Measurements from ENCODE around the gene SLC37A2. TPM values are rescaled to one million over a fixed set of nuclear protein-coding genes. Genes with fewer than 3 reads are reported as not detected.

Gene SLC37A2
- total RNA-seq, 2 experiments from 2014 or later, result 0.46 to 0.93 TPM

GRCh38 chr11:125056931-125057692 is 6.0 kb upstream of the SLC37A2 start:
- ChIA-PET CTCF (no interaction called here), POLR2A (no interaction called here)
- Mint-ChIP-seq H3K27ac (no peak overlapping the region), H3K4me3 (no peak overlapping the region), H3K9me3 (peaks cover 4% of the 10 kb centered on the region), H3K36me3 (no peaks in the 10 kb centered on the region), H3K27me3 (no peaks in the 10 kb centered on the region), H3K4me1 (ENCODE audit: low read depth) (no peaks in the 10 kb centered on the region)
- intact Hi-C loops (cut with micrococcal nuclease), result no loop called here
- DNase-seq, result no peak

DNA sequence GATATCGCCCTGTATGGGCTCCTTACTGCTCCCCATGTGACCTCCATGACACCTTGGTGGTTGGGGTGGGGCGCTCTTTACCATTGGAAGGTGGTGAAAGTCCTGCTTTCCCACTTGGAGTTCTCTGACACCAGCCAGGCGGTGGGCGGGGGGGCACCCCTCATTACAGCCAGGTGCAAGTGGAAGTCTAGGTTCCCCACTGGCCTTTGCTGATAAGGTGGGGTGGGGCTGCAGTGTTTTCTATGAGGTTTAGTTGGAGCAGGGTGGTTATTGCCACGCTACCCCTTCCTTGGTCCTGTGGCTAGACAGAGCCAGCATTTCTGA is 5.5 kb upstream of the SLC37A2 start:
- peaks cover 4% of the 10 kb centered on the region for H3K9me3 Mint-ChIP-seq
- peaks cover 2% of the 10 kb centered on the region for H3K4me1 Mint-ChIP-seq (ENCODE audit: low read depth)
- ChIA-PET POLR2A (no interaction called here), CTCF (no interaction called here)
- H3K27me3 Mint-ChIP-seq, result no peaks in the 10 kb centered on the region
- no peak overlapping the region for H3K27ac Mint-ChIP-seq
- intact Hi-C loops (cut with micrococcal nuclease), result no loop called here
- H3K36me3 Mint-ChIP-seq, result no peaks in the 10 kb centered on the region
- H3K4me3 Mint-ChIP-seq, result no peak overlapping the region
- DNase-seq, result no peak

DNA sequence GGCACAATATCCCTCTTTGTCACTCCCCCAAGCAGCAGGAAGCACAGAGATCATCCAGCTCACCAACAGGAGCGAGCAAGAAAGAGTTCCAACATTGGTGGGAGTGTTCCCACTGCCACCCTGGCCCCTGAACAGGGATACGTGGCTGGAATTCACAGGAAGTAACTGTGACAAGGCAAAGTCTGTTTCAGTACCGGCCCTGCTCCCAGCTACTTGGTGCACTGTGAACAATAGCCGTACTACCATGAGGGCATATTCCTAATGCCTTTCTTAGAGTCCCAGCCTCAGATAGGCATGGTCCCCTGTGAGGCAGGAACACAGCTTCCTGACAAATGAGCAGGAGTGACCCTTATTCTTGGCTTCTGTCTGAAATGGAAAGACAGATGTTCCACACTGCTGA is 1.8 kb upstream of the SLC37A2 start:
- H3K27ac Mint-ChIP-seq, result no peak overlapping the region
- H3K36me3 Mint-ChIP-seq, result no peaks in the 10 kb centered on the region
- H3K9me3 Mint-ChIP-seq, result peaks cover 2% of the 10 kb centered on the region
- no peak for DNase-seq
- H3K27me3 Mint-ChIP-seq, result peaks cover 18% of the 10 kb centered on the region
- H3K4me3 Mint-ChIP-seq, result no peak overlapping the region
- H3K4me1 Mint-ChIP-seq (ENCODE audit: low read depth), result peaks cover 13% of the 10 kb centered on the region
- ChIA-PET POLR2A (no interaction called here), CTCF (no interaction called here)
- intact Hi-C loops (cut with micrococcal nuclease), result loop anchor here (5.0 kb wide), 1 partner anchor 51 kb away; the partner anchor contains the start of gene TMEM218

DNA sequence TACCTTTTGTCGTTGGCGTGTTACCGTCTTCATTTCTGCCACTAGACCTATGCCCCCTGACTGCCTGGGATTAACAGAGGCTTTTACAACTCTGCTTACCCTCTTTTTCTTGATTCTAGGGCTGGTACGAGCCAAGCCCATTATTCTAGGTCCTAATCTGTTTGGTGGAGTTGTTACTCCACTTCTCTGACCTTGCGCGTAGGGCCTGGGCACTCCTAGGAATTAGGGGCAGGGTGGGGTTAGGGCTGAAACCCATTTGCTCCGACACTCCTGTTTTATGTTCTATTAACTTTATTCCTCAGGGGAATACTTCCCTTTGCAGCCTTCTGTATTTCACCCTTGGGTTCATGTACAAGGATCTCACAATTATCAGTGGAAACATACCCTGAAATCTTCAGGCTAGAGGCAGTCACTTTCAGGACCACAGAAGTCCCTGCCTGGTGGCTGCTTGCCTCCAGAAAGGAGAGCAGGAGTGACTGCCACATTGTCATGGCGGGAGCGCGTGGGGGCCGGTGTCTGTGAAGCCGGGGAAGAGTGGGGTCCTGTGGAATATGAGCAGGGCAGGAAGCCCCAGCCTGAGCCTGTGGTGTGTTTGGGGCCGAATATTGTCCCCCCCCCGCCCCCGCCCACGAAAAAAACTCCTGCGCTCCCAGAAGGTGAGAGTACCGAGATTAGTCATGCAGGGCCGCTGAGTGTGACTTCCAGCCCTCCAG is 731 bp upstream of the SLC37A2 start:
- ChIA-PET CTCF (interaction anchor here (1.4 kb wide), 1 partner anchor 186 kb away, joined by 4 read pairs; no protein-coding TSS in a partner anchor), POLR2A (no interaction called here)
- intact Hi-C loops (cut with micrococcal nuclease), result loop anchor here (5.0 kb wide), 1 partner anchor 50 kb away; the partner anchor contains the start of gene TMEM218
- Mint-ChIP-seq H3K27me3 (peaks cover 19% of the 10 kb centered on the region), H3K4me3 (peak overlapping the region; percentile 72), H3K36me3 (no peaks in the 10 kb centered on the region), H3K27ac (no peak overlapping the region), H3K4me1 (ENCODE audit: low read depth) (peaks cover 13% of the 10 kb centered on the region), H3K9me3 (no peaks in the 10 kb centered on the region)
- DNase-seq, result no peak

DNA sequence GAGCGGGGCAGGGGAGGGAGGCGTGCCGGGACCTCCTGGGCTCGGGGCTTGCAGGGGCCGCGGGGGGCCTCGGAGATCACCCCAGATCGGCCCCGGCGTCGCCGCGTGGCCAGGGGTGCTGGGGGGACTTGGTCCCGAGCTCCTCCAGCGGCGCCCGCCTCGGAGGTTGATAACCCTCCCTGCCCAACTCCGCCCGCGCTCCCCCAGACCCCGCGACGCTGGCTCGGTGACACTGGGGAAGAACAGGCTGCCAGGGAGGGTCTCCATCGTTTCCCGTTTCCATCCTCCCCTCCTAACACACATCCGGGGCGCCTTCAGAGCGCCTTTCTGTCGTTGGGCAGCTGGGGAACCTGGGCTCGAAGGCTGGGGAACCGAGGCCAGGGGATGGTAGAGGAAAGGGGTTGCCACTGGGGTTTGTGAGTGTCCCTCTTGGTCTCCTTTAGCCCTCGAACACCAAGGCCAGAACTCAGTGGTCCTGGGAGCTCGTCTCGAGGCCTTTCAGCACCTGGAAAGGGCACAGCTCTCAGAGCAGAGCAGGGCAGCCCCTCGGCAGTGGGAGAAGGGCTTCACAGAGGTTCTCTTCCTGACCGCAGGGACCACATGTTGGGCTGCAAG is 431 bp downstream of the SLC37A2 start:
- intact Hi-C loops (cut with micrococcal nuclease), result loop anchor here (5.0 kb wide), 1 partner anchor 49 kb away; the partner anchor contains the start of gene TMEM218
- POLR2A ChIA-PET, result interaction anchor here (0.6 kb wide), 1 partner anchor 187 kb away, joined by 3 read pairs; no protein-coding TSS in a partner anchor
- no peaks in the 10 kb centered on the region for H3K9me3 Mint-ChIP-seq
- no peaks in the 10 kb centered on the region for H3K36me3 Mint-ChIP-seq
- H3K4me3 Mint-ChIP-seq, result peak overlapping the region; percentile 20
- CTCF ChIA-PET, result interaction anchor here (0.6 to 1.4 kb wide), 3 partner anchors 9 to 187 kb away, joined by 3 to 4 read pairs (median 4); no protein-coding TSS in a partner anchor
- peaks cover 13% of the 10 kb centered on the region for H3K4me1 Mint-ChIP-seq (ENCODE audit: low read depth)
- no peak overlapping the region for H3K27ac Mint-ChIP-seq
- peaks cover 22% of the 10 kb centered on the region for H3K27me3 Mint-ChIP-seq
- DNase-seq, result no peak

- H3K9me3 Mint-ChIP-seq, result no peaks in the 10 kb centered on the region
- H3K4me1 Mint-ChIP-seq (ENCODE audit: low read depth), result peaks cover 13% of the 10 kb centered on the region
- no peak for DNase-seq
- H3K4me3 Mint-ChIP-seq, result no peak overlapping the region
- CTCF ChIA-PET, result interaction anchor here (1.3 kb wide), 1 partner anchor 9 kb away, joined by 4 read pairs; no protein-coding TSS in a partner anchor
- peaks cover 24% of the 10 kb centered on the region for H3K27me3 Mint-ChIP-seq
- intact Hi-C loops (cut with micrococcal nuclease), result loop anchor here (5.0 kb wide), 1 partner anchor 48 kb away; the partner anchor contains the start of gene TMEM218
- no peaks in the 10 kb centered on the region for H3K36me3 Mint-ChIP-seq
- no peak overlapping the region for H3K27ac Mint-ChIP-seq
- POLR2A ChIA-PET, result interaction anchor here (0.6 kb wide), 1 partner anchor 187 kb away, joined by 3 read pairs; no protein-coding TSS in a partner anchor
Measured at GRCh38 chr11:125064070-125064469, 965 bp downstream of the SLC37A2 start.

- intact Hi-C loops (cut with micrococcal nuclease), result no loop called here
- Mint-ChIP-seq H3K27ac (no peak overlapping the region), H3K27me3 (peaks cover 35% of the 10 kb centered on the region)
Measured at GRCh38 chr11:125068368-125068767, 5.3 kb downstream of the SLC37A2 start.

DNA sequence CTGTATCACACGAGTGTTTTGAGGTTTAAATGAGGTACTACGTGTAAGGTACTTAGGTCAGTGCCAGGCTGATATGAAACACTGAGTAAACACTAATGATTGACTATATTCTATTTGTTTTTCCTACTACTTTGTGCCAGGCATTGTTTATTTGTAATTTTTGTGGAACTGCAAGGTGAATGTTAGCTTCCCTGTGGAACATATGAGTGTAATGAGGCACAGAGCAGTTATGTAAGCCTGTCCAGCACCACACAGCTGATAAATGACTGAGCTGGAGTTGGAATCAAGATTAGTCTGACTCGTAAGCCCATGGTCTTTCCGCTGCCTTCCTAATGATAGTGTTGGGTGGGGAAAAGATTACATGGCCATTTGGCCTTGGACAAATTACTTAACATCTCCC is 5.9 kb downstream of the SLC37A2 start:
- H3K4me3 Mint-ChIP-seq, result no peak overlapping the region
- peaks cover 30% of the 10 kb centered on the region for H3K27me3 Mint-ChIP-seq
- peaks cover 5% of the 10 kb centered on the region for H3K4me1 Mint-ChIP-seq (ENCODE audit: low read depth)
- DNase-seq, result no peak
- H3K36me3 Mint-ChIP-seq, result no peaks in the 10 kb centered on the region
- ChIA-PET POLR2A (no interaction called here), CTCF (interaction anchor here (1.9 kb wide), 1 partner anchor 73 kb away, joined by 6 read pairs; no protein-coding TSS in a partner anchor)
- intact Hi-C loops (cut with micrococcal nuclease), result no loop called here
- H3K27ac Mint-ChIP-seq, result no peak overlapping the region
- no peaks in the 10 kb centered on the region for H3K9me3 Mint-ChIP-seq

More at GRCh38 chr11:125068368-125068767, 5.3 kb downstream of the SLC37A2 start:
- DNase-seq, result no peak
- H3K9me3 Mint-ChIP-seq, result no peaks in the 10 kb centered on the region
- ChIA-PET CTCF (no interaction called here), POLR2A (no interaction called here)
- H3K36me3 Mint-ChIP-seq, result no peaks in the 10 kb centered on the region
- H3K4me3 Mint-ChIP-seq, result no peak overlapping the region
- peaks cover 8% of the 10 kb centered on the region for H3K4me1 Mint-ChIP-seq (ENCODE audit: low read depth)

DNA sequence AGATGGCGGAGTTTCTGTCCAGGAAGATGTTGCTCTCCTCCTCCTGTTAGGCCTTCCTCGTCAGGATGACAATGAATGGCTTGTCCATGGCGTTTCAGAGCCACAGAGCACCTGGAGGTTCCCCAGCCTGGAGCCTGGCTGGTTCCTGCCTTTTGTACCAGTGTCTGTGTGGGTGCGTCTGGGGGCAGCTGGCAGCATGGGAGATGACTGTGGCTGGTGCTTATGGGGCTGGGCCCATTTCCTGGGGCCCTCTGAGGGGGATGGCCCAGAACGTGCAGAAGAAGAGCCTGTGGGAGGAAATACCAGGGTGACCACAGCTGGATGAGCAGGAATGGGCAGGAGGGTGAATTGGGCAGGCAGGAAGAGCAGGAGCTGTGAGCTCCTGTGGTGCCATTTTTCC is 6.7 kb downstream of the SLC37A2 start:
- Mint-ChIP-seq H3K27me3 (peaks cover 23% of the 10 kb centered on the region), H3K4me3 (no peak overlapping the region), H3K9me3 (no peaks in the 10 kb centered on the region), H3K27ac (no peak overlapping the region), H3K36me3 (no peaks in the 10 kb centered on the region), H3K4me1 (ENCODE audit: low read depth) (no peaks in the 10 kb centered on the region)
- ChIA-PET CTCF (interaction anchor here (0.6 to 1.9 kb wide), 2 partner anchors 72 to 265 kb away, joined by 3 to 6 read pairs; no protein-coding TSS in a partner anchor), POLR2A (no interaction called here)
- intact Hi-C loops (cut with micrococcal nuclease), result no loop called here
- DNase-seq, result no peak

DNA sequence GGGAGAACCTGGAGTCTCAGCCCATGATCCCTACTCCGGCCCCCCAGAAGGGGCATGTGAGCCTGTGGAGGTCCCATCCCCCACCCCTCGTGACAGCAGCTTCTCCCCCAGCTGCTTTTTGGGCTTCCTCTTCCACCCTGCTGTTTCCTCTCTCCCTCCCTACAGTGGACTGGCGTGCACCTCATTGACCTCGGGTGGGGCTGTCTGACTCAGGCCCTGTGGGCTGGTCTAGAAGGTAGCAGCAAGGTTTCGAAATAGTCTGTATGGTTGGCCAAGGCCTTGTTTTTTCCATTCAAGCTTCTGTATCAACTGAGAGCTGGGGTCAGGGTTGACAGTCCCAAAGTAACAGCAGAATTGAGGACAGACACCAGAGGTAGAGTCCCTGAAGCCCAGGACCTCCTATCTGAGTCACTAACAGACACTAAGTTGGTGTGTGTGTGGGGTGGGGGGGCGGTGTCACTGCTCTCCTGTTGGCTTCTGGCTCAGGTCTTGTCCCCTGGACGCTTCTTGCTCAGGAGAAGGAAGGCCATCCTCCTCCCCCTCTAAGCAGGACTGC is 7.7 kb downstream of the SLC37A2 start:
- CTCF ChIA-PET, result interaction anchor here (1.9 kb wide), 1 partner anchor 71 kb away, joined by 6 read pairs; no protein-coding TSS in a partner anchor

DNA sequence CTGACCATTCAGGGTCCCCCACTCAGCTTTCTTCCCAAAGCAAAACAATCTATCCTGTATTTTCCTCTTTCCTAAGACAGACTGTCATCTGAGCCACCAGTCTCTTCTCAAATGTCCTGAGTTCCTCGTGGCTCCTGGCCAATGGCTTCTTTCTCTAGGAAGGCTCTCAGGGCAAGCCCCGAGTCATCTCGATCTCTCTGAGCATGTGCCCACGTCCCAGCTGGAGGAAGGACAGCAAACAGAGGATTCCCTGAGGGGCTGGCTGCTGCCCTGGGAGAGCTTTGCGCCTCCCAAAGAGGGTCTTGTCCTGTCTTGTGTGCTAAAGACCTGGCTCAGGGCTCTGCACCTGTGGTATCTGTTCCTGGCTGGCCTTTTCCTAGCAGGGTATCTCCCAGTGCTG is 8.3 kb downstream of the SLC37A2 start:
- Mint-ChIP-seq H3K27me3 (peaks cover 18% of the 10 kb centered on the region), H3K4me1 (ENCODE audit: low read depth) (no peaks in the 10 kb centered on the region), H3K4me3 (no peak overlapping the region), H3K36me3 (no peaks in the 10 kb centered on the region), H3K27ac (no peak overlapping the region), H3K9me3 (no peaks in the 10 kb centered on the region)
- DNase-seq, result no peak
- ChIA-PET POLR2A (no interaction called here), CTCF (no interaction called here)
- intact Hi-C loops (cut with micrococcal nuclease), result no loop called here

More for the DNA sequence above, 7.7 kb downstream of the SLC37A2 start:
- no peak overlapping the region for H3K4me3 Mint-ChIP-seq
- H3K27ac Mint-ChIP-seq, result no peak overlapping the region
- H3K9me3 Mint-ChIP-seq, result no peaks in the 10 kb centered on the region
- intact Hi-C loops (cut with micrococcal nuclease), result no loop called here
- H3K36me3 Mint-ChIP-seq, result no peaks in the 10 kb centered on the region
- DNase-seq, result peak; percentile 46
- no peaks in the 10 kb centered on the region for H3K4me1 Mint-ChIP-seq (ENCODE audit: low read depth)
- H3K27me3 Mint-ChIP-seq, result peaks cover 22% of the 10 kb centered on the region
- POLR2A ChIA-PET, result no interaction called here

- intact Hi-C loops (cut with micrococcal nuclease), result no loop called here
- H3K27me3 Mint-ChIP-seq, result peaks cover 19% of the 10 kb centered on the region
- H3K27ac Mint-ChIP-seq, result no peak overlapping the region
- no peaks in the 10 kb centered on the region for H3K36me3 Mint-ChIP-seq
- H3K4me3 Mint-ChIP-seq, result no peak overlapping the region
- DNase-seq, result no peak
- no peaks in the 10 kb centered on the region for H3K9me3 Mint-ChIP-seq
- H3K4me1 Mint-ChIP-seq (ENCODE audit: low read depth), result no peaks in the 10 kb centered on the region
- CTCF ChIA-PET, result no interaction called here
- POLR2A ChIA-PET, result no interaction called here
Measured at GRCh38 chr11:125071846-125072217, 8.7 kb downstream of the SLC37A2 start.

All from activated CD4-positive, alpha-beta memory T cell treated with anti-CD3 and anti-CD28 coated beads for 36 hours (primary cell).